GM23338 (cell line): Measurements from ENCODE around the gene TTC8. TPM values are rescaled to one million over a fixed set of nuclear protein-coding genes. Genes with fewer than 3 reads are reported as not detected.

Experiments used
- ATAC-seq: fragments of 200-7000 bp; cut with Tn5 transposase; 3 replicates; pipeline ENCODE4 v1.9.1; 2020
- DNase-seq: peaks from one replicate; pipeline ENCODE4 v3.0.0-alpha.2; 2015; ENCODE audit warnings: low spot score
- H2AFZ ChIP-seq: fragments of 200-600 bp; sonication (generic); 2 replicates; pipeline ENCODE4 v1.8.0; 2016; ENCODE audit warnings: antibody characterized with exemption, mild to moderate bottlenecking, moderate library complexity
- H3F3A ChIP-seq: fragments of 200-600 bp; sonication (generic); replicated peaks from 2 replicates; pipeline ENCODE4 v1.8.0; 2017; ENCODE audit warnings: antibody characterized with exemption, mixed run types, low read depth
- H3K27ac ChIP-seq: fragments of 200-600 bp; sonication (generic); 2 replicates; pipeline ENCODE4 v1.6.1; 2016; ENCODE audit warnings: low read depth
- H3K27me3 ChIP-seq: fragments of 200-600 bp; sonication (generic); 2 replicates; pipeline ENCODE4 v1.8.0; 2016; ENCODE audit warnings: mild to moderate bottlenecking, mixed run types, moderate library complexity; ENCODE audit not compliant: insufficient read depth
- H3K36me3 ChIP-seq: fragments of 200-600 bp; sonication (generic); 2 replicates; pipeline ENCODE4 v1.8.0; 2016; ENCODE audit warnings: mild to moderate bottlenecking; ENCODE audit not compliant: insufficient read depth
- H3K4me1 ChIP-seq: fragments of 200-600 bp; sonication (generic); 2 replicates; pipeline ENCODE4 v1.8.0; 2016; ENCODE audit warnings: mild to moderate bottlenecking, moderate library complexity; ENCODE audit not compliant: insufficient read depth
- H3K4me2 ChIP-seq: fragments of 200-600 bp; sonication (generic); 2 replicates; pipeline ENCODE4 v1.7.1; 2017; ENCODE audit warnings: mixed run types
- H3K4me3 ChIP-seq: fragments of 200-600 bp; sonication (generic); 2 replicates; pipeline ENCODE4 v1.6.1; 2016; ENCODE audit warnings: mixed run types
- H3K79me2 ChIP-seq: fragments of 200-600 bp; sonication (generic); replicated peaks from 2 replicates; pipeline ENCODE4 v1.8.0; 2017; ENCODE audit warnings: mild to moderate bottlenecking; ENCODE audit not compliant: insufficient read depth
- H3K9me2 ChIP-seq: fragments of 200-600 bp; sonication (generic); 2 replicates; pipeline ENCODE4 v1.8.0; 2017; ENCODE audit not compliant: insufficient read depth
- H4K20me1 ChIP-seq: fragments of 200-600 bp; sonication (generic); replicated peaks from 2 replicates; pipeline ENCODE4 v1.8.0; 2017; ENCODE audit warnings: mild to moderate bottlenecking; ENCODE audit not compliant: insufficient read depth
- H3K27ac Mint-ChIP-seq: 2 replicates; pipeline ENCODE4 v1.8.0; 2020; ENCODE audit warnings: inconsistent platforms, mild to moderate bottlenecking, moderate library complexity, mixed read lengths
- H3K27me3 Mint-ChIP-seq: 3 replicates; pipeline ENCODE4 v1.8.0; 2022; ENCODE audit warnings: low read depth, mild to moderate bottlenecking, moderate library complexity, mixed read lengths, inconsistent platforms; ENCODE audit not compliant: insufficient read depth, poor library complexity
- H3K36me3 Mint-ChIP-seq: 3 replicates; pipeline ENCODE4 v1.8.0; 2021; ENCODE audit warnings: low read depth, mild to moderate bottlenecking, inconsistent platforms, moderate library complexity, mixed read lengths
- H3K4me1 Mint-ChIP-seq: 3 replicates; pipeline ENCODE4 v1.8.0; 2020; ENCODE audit warnings: mild to moderate bottlenecking, inconsistent platforms, mixed read lengths
- H3K4me3 Mint-ChIP-seq: 3 replicates; pipeline ENCODE4 v1.8.0; 2021; ENCODE audit warnings: moderate library complexity, mild to moderate bottlenecking, inconsistent platforms, mixed read lengths
- H3K9me3 Mint-ChIP-seq: 3 replicates; pipeline ENCODE4 v1.8.0; 2020; ENCODE audit warnings: moderate library complexity, mild to moderate bottlenecking, inconsistent platforms, mixed read lengths
- CREB1 ChIP-seq: fragments of 250-450 bp; sonication (Bioruptor Pico); IDR thresholded peaks from 2 replicates; pipeline ENCODE4 v1.5.0; 2020; ENCODE audit warnings: low read depth, mild to moderate bottlenecking, moderate library complexity
- EZH2 ChIP-seq: fragments of 200-600 bp; sonication (generic); IDR thresholded peaks from one replicate; pipeline ENCODE4 v1.8.0; 2017; ENCODE audit warnings: antibody characterized with exemption, mild to moderate bottlenecking, low read depth; ENCODE audit not compliant: unreplicated experiment
- EZH2phosphoT487 ChIP-seq: fragments of 200-600 bp; sonication (generic); IDR thresholded peaks from one replicate; pipeline ENCODE4 v1.8.1; 2018; ENCODE audit warnings: antibody characterized with exemption; ENCODE audit not compliant: unreplicated experiment
- NANOG ChIP-seq: IDR thresholded peaks from 2 replicates; pipeline ENCODE4 v1.6.1; 2016; ENCODE audit warnings: antibody characterized with exemption, borderline replicate concordance
- POLR2AphosphoS5 ChIP-seq: IDR thresholded peaks from 2 replicates; pipeline ENCODE4 v1.6.1; 2016; ENCODE audit warnings: antibody characterized with exemption, low read depth
- REST ChIP-seq: IDR thresholded peaks from one replicate; pipeline ENCODE4 v1.6.1; 2018; ENCODE audit warnings: antibody characterized with exemption; ENCODE audit not compliant: unreplicated experiment
- STAT1 ChIP-seq: IDR thresholded peaks from one replicate; pipeline ENCODE4 v1.6.1; 2016; ENCODE audit warnings: antibody characterized with exemption; ENCODE audit not compliant: unreplicated experiment
- ZNF114 ChIP-seq: fragments of 250-450 bp; sonication (Bioruptor Pico); IDR thresholded peaks from 2 replicates; pipeline ENCODE4 v1.5.0; 2020; ENCODE audit warnings: mild to moderate bottlenecking, moderate library complexity
- ZNF331 ChIP-seq: fragments of 250-450 bp; sonication (Bioruptor Pico); IDR thresholded peaks from 2 replicates; pipeline ENCODE4 v1.5.0; 2020; ENCODE audit warnings: low read depth, mild to moderate bottlenecking, moderate library complexity
- polyA plus RNA-seq: library from polyadenylated mRNA; unstranded; fragments of >200 nt; fragmentation: Nextera tagmentation; extraction: Ambion mirVana; gene quantifications from 2 replicates; pipeline ENCODE4 v1.2.1, GENCODE V29; 2016
- total RNA-seq: library from RNA; depleted of rRNA; stranded (reverse); fragments of >200 nt; shearing (Covaris generic); gene quantifications from 2 replicates; pipeline ENCODE4 v1.2.3, GENCODE V29; 2014
- TF ChIP-seq, protein P1 (sequence below): IDR thresholded peaks from 2 replicates; pipeline ENCODE4 v1.6.1; 2016; ENCODE audit warnings: antibody characterized with exemption
- TF ChIP-seq, protein P2 (sequence below): fragments of 250-450 bp; sonication (Bioruptor Pico); IDR thresholded peaks from 2 replicates; pipeline ENCODE4 v1.5.0; 2020; ENCODE audit warnings: mild to moderate bottlenecking, moderate library complexity

Gene TTC8
- total and polyA plus RNA-seq, 2 experiments from 2014 or later, result 7.5 to 10.5 TPM

- no peak for TF ChIP-seq REST
Measured at GRCh38 chr14:88848571-88848970, 24.1 kb downstream of the TTC8 start (continued).

DNA sequence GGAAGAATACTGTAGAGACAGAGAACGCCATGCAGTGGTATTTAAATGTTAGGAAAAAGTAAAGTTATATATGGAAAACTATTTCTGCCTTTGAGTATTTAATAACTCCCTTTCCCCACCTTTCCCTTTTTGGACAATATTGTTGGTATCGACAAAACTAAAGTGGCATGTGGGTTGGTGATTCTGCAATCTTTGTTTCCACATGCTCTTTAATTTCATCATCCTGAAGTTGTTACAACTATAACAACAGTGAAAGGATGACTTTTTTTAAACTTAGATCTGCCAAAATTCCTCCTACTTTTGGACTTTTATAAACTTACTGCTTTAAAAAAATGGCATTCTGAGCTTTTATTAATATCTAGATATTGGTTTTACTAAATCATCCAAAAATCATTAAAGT is 25.3 kb downstream of the TTC8 start:
- Histone ChIP-seq H3K9me2 (no peaks in the 10 kb centered on the region), H3K4me3 (no peak overlapping the region), H3K27me3 (no peaks in the 10 kb centered on the region), H3F3A (no peaks in the 10 kb centered on the region), H4K20me1 (no peaks in the 10 kb centered on the region), H3K36me3 (no peaks in the 10 kb centered on the region), H3K4me1 (peaks cover 28% of the 10 kb centered on the region), H3K4me2 (no peak overlapping the region), H2AFZ (no peak overlapping the region), H3K27ac (no peak overlapping the region), H3K79me2 (no peaks in the 10 kb centered on the region)
- Mint-ChIP-seq H3K4me3 (no peak overlapping the region), H3K27me3 (no peaks in the 10 kb centered on the region), H3K27ac (no peak overlapping the region; the same call in 1 of the 2 replicates), H3K9me3 (no peaks in the 10 kb centered on the region), H3K4me1 (peaks cover 31% of the 10 kb centered on the region), H3K36me3 (no peaks in the 10 kb centered on the region; the same call in 2 of the 3 replicates)
- no peak for ATAC-seq
- no peak for TF ChIP-seq POLR2AphosphoS5
- TF ChIP-seq STAT1, result no peak
- TF ChIP-seq, protein P1, sequence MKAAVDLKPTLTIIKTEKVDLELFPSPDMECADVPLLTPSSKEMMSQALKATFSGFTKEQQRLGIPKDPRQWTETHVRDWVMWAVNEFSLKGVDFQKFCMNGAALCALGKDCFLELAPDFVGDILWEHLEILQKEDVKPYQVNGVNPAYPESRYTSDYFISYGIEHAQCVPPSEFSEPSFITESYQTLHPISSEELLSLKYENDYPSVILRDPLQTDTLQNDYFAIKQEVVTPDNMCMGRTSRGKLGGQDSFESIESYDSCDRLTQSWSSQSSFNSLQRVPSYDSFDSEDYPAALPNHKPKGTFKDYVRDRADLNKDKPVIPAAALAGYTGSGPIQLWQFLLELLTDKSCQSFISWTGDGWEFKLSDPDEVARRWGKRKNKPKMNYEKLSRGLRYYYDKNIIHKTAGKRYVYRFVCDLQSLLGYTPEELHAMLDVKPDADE, result no peak
- no peak for TF ChIP-seq REST
- no peak for TF ChIP-seq NANOG
- TF ChIP-seq CREB1, result no peak
- TF ChIP-seq, protein P2, sequence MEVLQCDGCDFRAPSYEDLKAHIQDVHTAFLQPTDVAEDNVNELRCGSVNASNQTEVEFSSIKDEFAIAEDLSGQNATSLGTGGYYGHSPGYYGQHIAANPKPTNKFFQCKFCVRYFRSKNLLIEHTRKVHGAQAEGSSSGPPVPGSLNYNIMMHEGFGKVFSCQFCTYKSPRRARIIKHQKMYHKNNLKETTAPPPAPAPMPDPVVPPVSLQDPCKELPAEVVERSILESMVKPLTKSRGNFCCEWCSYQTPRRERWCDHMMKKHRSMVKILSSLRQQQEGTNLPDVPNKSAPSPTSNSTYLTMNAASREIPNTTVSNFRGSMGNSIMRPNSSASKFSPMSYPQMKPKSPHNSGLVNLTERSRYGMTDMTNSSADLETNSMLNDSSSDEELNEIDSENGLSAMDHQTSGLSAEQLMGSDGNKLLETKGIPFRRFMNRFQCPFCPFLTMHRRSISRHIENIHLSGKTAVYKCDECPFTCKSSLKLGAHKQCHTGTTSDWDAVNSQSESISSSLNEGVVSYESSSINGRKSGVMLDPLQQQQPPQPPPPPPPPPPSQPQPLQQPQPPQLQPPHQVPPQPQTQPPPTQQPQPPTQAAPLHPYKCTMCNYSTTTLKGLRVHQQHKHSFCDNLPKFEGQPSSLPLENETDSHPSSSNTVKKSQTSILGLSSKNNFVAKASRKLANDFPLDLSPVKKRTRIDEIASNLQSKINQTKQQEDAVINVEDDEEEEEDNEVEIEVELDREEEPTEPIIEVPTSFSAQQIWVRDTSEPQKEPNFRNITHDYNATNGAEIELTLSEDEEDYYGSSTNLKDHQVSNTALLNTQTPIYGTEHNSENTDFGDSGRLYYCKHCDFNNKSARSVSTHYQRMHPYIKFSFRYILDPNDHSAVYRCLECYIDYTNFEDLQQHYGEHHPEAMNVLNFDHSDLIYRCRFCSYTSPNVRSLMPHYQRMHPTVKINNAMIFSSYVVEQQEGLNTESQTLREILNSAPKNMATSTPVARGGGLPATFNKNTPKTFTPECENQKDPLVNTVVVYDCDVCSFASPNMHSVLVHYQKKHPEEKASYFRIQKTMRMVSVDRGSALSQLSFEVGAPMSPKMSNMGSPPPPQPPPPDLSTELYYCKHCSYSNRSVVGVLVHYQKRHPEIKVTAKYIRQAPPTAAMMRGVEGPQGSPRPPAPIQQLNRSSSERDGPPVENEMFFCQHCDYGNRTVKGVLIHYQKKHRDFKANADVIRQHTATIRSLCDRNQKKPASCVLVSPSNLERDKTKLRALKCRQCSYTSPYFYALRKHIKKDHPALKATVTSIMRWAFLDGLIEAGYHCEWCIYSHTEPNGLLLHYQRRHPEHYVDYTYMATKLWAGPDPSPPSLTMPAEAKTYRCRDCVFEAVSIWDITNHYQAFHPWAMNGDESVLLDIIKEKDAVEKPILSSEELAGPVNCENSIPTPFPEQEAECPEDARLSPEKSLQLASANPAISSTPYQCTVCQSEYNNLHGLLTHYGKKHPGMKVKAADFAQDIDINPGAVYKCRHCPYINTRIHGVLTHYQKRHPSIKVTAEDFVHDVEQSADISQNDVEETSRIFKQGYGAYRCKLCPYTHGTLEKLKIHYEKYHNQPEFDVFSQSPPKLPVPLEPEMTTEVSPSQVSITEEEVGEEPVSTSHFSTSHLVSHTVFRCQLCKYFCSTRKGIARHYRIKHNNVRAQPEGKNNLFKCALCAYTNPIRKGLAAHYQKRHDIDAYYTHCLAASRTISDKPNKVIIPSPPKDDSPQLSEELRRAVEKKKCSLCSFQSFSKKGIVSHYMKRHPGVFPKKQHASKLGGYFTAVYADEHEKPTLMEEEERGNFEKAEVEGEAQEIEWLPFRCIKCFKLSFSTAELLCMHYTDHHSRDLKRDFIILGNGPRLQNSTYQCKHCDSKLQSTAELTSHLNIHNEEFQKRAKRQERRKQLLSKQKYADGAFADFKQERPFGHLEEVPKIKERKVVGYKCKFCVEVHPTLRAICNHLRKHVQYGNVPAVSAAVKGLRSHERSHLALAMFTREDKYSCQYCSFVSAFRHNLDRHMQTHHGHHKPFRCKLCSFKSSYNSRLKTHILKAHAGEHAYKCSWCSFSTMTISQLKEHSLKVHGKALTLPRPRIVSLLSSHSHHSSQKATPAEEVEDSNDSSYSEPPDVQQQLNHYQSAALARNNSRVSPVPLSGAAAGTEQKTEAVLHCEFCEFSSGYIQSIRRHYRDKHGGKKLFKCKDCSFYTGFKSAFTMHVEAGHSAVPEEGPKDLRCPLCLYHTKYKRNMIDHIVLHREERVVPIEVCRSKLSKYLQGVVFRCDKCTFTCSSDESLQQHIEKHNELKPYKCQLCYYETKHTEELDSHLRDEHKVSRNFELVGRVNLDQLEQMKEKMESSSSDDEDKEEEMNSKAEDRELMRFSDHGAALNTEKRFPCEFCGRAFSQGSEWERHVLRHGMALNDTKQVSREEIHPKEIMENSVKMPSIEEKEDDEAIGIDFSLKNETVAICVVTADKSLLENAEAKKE, result no peak
- TF ChIP-seq EZH2phosphoT487, result no peak
- no peak for TF ChIP-seq ZNF114 (CRISPR knock-in tag)
- TF ChIP-seq ZNF331 (CRISPR knock-in tag), result no peak
- TF ChIP-seq EZH2, result no peak
- DNase-seq, result no peak
